ENCODE measurements around the gene SLC35F2. TPM values are rescaled to one million over a fixed set of nuclear protein-coding genes. Genes with fewer than 3 reads are reported as not detected.

Gene SLC35F2
- total and polyA plus RNA-seq, 2 of the 8 experiments (the other 6 are each of a cell fraction or from before 2014, with no cell fraction given) = 15.1 to 29.7 TPM

- Histone ChIP-seq H3K36me3 (ENCODE audit: control insufficient read depth in 2 of 4, insufficient read depth in 4 of 4, low read length in 3 of 4) (peaks cover 0 to 5% (median 2%) of the 10 kb centered on the region in 4 experiments; a peak in 3 of 8 replicates), H3K23me2 (ENCODE audit: low read depth, low read length) (no peaks in the 10 kb centered on the region; the same call in 1 of the 2 replicates), H3K56ac (replicated peaks; ENCODE audit: insufficient read length, low read depth, low read length) (no peak overlapping the region), H3K4ac (replicated peaks; ENCODE audit: insufficient read length, low read depth, low read length) (no peak overlapping the region), H3K9me3 (ENCODE audit: insufficient read depth in 2 of 2, low read depth in 1 of 2, low read length in 1 of 2) (no peaks in the 10 kb centered on the region), H3K23ac (ENCODE audit: insufficient read length) (no peak overlapping the region), H3K14ac (ENCODE audit: insufficient read length) (no peak overlapping the region), H2BK12ac (ENCODE audit: low read depth, low read length) (no peak overlapping the region), H2BK15ac (ENCODE audit: low read length) (no peak overlapping the region), H2BK20ac (ENCODE audit: low read length) (no peak overlapping the region), H2BK5ac (ENCODE audit: low read depth, low read length) (no peak overlapping the region), H3K27ac (ENCODE audit: low read depth, low read length) (no peak overlapping the region), H4K8ac (ENCODE audit: extremely low read depth, insufficient read depth, low read length) (no peak overlapping the region), H2BK120ac (replicated peaks; ENCODE audit: low read depth, low read length) (no peak overlapping the region), H4K20me1 (replicated peaks in 1 of 2; ENCODE audit: control insufficient read depth in 1 of 2, insufficient read depth in 2 of 2, low read length in 2 of 2) (no peaks in the 10 kb centered on the region), H2AK5ac (ENCODE audit: low read depth, low read length) (no peak overlapping the region), H3K79me2 (ENCODE audit: control insufficient read depth in 1 of 2, insufficient read depth in 2 of 2, low read length in 2 of 2) (no peaks in the 10 kb centered on the region), H3K4me1 (replicated peaks in 1 of 4; ENCODE audit: control insufficient read depth in 3 of 4, insufficient read depth in 4 of 4, low read length in 3 of 4) (no peaks in the 10 kb centered on the region), H3K4me3 (ENCODE audit: extremely low read depth in 1 of 4, insufficient read depth in 2 of 4, low read depth in 3 of 4, low read length in 4 of 4) (no peak overlapping the region), H3K27me3 (replicated peaks in 1 of 4; ENCODE audit: control insufficient read depth in 3 of 4, extremely low read depth in 1 of 4, insufficient read depth in 3 of 4, low read length in 3 of 4) (no peaks in the 10 kb centered on the region), H4K91ac (replicated peaks; ENCODE audit: insufficient read length, low read length) (no peak overlapping the region), H2AFZ (ENCODE audit: low read length) (no peak overlapping the region), H3K79me1 (ENCODE audit: low read depth, low read length) (no peaks in the 10 kb centered on the region), H3K9ac (replicated peaks in 1 of 4; ENCODE audit: extremely low read depth in 1 of 4, low read depth in 3 of 4, low read length in 3 of 4) (no peak overlapping the region), H4K5ac (ENCODE audit: insufficient read length, low read depth, low read length) (no peak overlapping the region), H3K18ac (ENCODE audit: extremely low read depth, low read length) (no peak overlapping the region), H3K4me2 (ENCODE audit: insufficient read depth in 1 of 2, low read depth in 2 of 2, low read length in 2 of 2) (no peak overlapping the region)
- POLR2A ChIA-PET (ENCODE audit: partially characterized antibody) = no interaction called here
- no peak for TF ChIP-seq SIRT6 (IDR thresholded peaks at IDR 0.05; ENCODE audit: low read length)
- TF ChIP-seq NANOG (IDR thresholded peaks at IDR 0.05; ENCODE audit: insufficient read depth, low read depth, low read length, poor library complexity, severe bottlenecking) = no peak
- TF ChIP-seq TAF7 (optimal IDR thresholded peaks at IDR 0.05; ENCODE audit: borderline replicate concordance, low read depth, low read length) = no peak
- no peak for TF ChIP-seq TEAD4 (IDR thresholded peaks at IDR 0.05; ENCODE audit: low read depth, low read length)
- CTCF ChIA-PET (ENCODE audit: partially characterized antibody) = interaction anchor here (1.0 to 1.5 kb wide), 2 partner anchors 11 to 12 kb away, joined by 3 to 6 read pairs; no protein-coding TSS in a partner anchor
- no peak for DNase-seq (ENCODE audit: low read depth in 1 of 2, low spot score in 2 of 2)
- FAIRE-seq = no peak
Observed at GRCh38 chr11:107810875-107811274, 47.7 kb downstream of the SLC35F2 start.

Data from H1 (cell line).